NCI-H345 (cell line): ENCODE data around the gene KCNK10.

Experiments
- DNase-seq: peaks from one replicate; lab custom pipeline; 2025; lab: John Stamatoyannopoulos, UW

KCNK10 gene

GRCh38 chr14:88185843-88186242 is 137.2 kb downstream of the KCNK10 start:
- no peak for DNase-seq

- DNase-seq: no peak
Observed at GRCh38 chr14:88184956-88185355, 138.1 kb downstream of the KCNK10 start.

GRCh38 chr14:88181072-88181471 is 142.0 kb downstream of the KCNK10 start:
- no peak for DNase-seq

GRCh38 chr14:88179716-88180115 is 143.4 kb downstream of the KCNK10 start:
- DNase-seq: no peak

GRCh38 chr14:88170333-88170732 is 152.7 kb downstream of the KCNK10 start:
- no peak for DNase-seq

- DNase-seq: peak; percentile 8
Observed at GRCh38 chr14:88168498-88169165, 154.4 kb downstream of the KCNK10 start.

GRCh38 chr14:88168025-88168424 is 155.0 kb downstream of the KCNK10 start:
- no peak for DNase-seq

GRCh38 chr14:88166616-88167015 is 156.5 kb downstream of the KCNK10 start:
- DNase-seq: no peak

GRCh38 chr14:88164906-88165534 is 158.0 kb downstream of the KCNK10 start:
- DNase-seq: no peak

GRCh38 chr14:88163731-88164255 is 159.3 kb downstream of the KCNK10 start:
- DNase-seq: no peak

GRCh38 chr14:88156127-88156526 is 166.9 kb downstream of the KCNK10 start:
- no peak for DNase-seq

- no peak for DNase-seq
Observed at GRCh38 chr14:88154926-88155325, 168.1 kb downstream of the KCNK10 start.

- no peak for DNase-seq
Observed at GRCh38 chr14:88154321-88154720, 168.7 kb downstream of the KCNK10 start.

GRCh38 chr14:88146881-88147649 is 176.0 kb downstream of the KCNK10 start:
- no peak for DNase-seq

- DNase-seq: no peak
Observed at GRCh38 chr14:88143810-88144209, 179.3 kb downstream of the KCNK10 start.

GRCh38 chr14:88142997-88143396 is 180.1 kb downstream of the KCNK10 start:
- no peak for DNase-seq

GRCh38 chr14:88140874-88141273 is 182.2 kb downstream of the KCNK10 start:
- no peak for DNase-seq

GRCh38 chr14:88137327-88137726 is 185.7 kb downstream of the KCNK10 start:
- no peak for DNase-seq
